Nucleus accumbens (tissue), 56 donors: Measurements from ENCODE around the gene TRABD.
A peak's percentile ranks its signal among the peaks of the same experiment; 100 is the strongest.

Source experiments
- DNase-seq, 56 donors: peaks; one replicate each; lab custom pipeline; 2025; lab: John Stamatoyannopoulos, UW

The TRABD gene

GRCh38 chr22:50229370-50229769 is 43.7 kb downstream of the TRABD start:
- DNase-seq: no peak

- no peak for DNase-seq
These were observed 46.9 kb downstream of the TRABD start for GRCh38 chr22:50232481-50233151.

- no peak for DNase-seq
These were observed 47.5 kb downstream of the TRABD start for GRCh38 chr22:50233223-50233622.

- no peak for DNase-seq
These were observed 51.2 kb downstream of the TRABD start for GRCh38 chr22:50236731-50237409.

DNA sequence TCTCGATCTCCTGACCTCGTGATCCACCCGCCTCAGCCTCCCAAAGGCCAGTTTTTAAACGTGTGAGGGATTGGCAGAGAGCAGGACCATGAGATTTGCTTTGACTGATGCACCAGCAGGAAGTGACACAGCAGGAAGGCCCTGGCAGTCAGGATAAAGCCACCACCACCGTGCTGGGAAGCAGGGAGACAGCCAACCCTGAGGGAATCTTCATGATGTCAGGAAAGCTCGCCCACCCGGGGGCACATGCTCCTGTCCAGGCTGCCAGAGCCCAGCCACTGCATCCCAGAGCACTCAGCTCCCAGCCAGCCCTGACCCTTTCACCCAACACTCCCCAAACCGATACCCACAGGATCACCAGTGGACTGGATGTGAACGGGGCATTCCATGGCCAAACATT is 53.0 kb downstream of the TRABD start:
- DNase-seq: no peak

GRCh38 chr22:50242406-50242949 is 56.8 kb downstream of the TRABD start:
- no peak for DNase-seq

GRCh38 chr22:50243685-50244419 is 58.1 kb downstream of the TRABD start:
- DNase-seq: no peak

- DNase-seq: peak in 55 of 56 donors; percentile 67 to 98 (median 88)
These were observed 58.9 kb downstream of the TRABD start, which contains the start of gene TUBGCP6 for GRCh38 chr22:50244420-50245213. Gene TUBGCP6, minus strand, starts transcription at chr22:50245023. Its CDS starts 564 bp downstream, at chr22:50244459.

- no peak for DNase-seq
These were observed 59.7 kb downstream of the TRABD start for GRCh38 chr22:50245214-50246072.

DNA sequence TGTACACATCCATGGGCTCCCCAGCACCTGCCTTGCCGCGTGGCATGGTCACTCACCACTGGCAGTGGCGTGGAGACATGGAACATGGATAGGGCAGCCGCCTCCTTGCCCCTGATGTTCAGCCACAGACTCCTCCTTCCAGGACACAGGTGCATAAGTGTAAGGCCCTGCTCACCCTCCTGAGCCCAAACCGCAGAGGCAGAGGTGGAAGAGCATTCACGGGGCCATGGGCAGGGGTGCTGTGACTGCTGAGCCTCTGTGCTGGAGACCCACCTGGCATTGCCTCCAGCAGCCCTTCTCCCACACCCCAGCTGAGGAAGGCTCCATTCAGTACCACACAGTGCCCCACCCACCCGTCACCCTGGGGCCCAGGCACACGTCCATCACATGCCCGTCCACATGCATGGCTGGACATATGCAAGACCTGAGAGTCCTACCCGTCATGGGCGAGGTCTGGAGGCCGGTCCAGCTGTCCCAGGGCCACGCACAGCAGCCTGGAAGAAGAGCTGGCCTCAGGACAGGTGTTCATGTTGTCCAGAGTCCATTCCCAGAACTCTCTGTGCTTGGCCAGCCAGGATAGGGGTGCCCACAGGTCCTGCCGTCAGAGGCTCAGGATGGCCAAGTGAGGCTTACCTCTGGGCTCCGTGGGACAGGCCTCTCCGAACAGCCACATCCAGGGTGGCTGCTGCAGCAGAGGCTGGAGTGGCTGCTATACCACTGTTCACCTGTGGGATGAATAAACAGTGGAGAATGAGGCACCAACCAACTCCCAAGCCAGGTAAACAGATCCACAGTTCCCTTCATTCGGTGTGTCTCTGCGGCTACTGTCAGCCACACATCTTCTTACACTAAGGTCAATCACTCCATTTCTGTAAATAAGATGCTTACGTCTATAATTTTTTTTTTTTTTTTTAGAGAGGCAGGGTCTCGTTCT is 60.8 kb downstream of the TRABD start:
- DNase-seq: no peak

DNA sequence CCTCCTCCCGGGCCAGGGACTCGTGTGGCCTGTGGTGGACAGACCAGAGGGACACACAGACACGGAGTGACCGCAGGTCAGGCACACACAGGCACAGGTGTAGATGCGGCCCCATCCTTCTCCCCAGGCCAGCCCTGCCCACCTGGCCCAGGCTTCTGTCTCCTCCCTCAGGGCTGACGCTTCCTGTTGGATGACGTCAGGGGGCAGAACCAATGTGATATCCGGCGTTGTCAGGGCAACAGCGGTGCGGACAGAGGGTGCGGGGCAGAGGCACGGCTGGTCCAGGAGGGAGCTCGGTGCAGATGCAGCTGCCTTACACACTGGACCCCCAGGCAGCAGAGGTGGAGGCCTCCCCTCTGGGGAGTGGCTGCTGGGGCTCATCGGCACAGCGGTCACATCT is 62.0 kb downstream of the TRABD start:
- DNase-seq: peak in 4 of 56 donors; percentile 8 to 35 (median 18)

- DNase-seq: no peak
These were observed 62.7 kb downstream of the TRABD start for GRCh38 chr22:50248196-50249081.
